Measurements from ENCODE around the gene TM9SF1.
A peak's percentile ranks its signal among the peaks of the same experiment; 100 is the strongest.

Gene TM9SF1

GRCh38 chr14:24195186-24196070 lies at the start of gene TM9SF1:
TSS of gene TM9SF1 (minus strand) at chr14:24195441. CDS start at chr14:24195019, 422 bp downstream.
- peak; percentile 89 for DNase-seq (ENCODE audit: low spot score)

- peak; percentile 35 for DNase-seq (ENCODE audit: low spot score)
Measured at GRCh38 chr14:24243336-24243836, 48.1 kb upstream of the TM9SF1 start.

- DNase-seq (ENCODE audit: low spot score) = peak; percentile 96
Measured at GRCh38 chr14:24241829-24242443, 46.7 kb upstream of the TM9SF1 start.

- no peak for DNase-seq (ENCODE audit: low spot score)
Measured at GRCh38 chr14:24240110-24240918, 45.1 kb upstream of the TM9SF1 start.

- no peak for DNase-seq (ENCODE audit: low spot score)
Measured at GRCh38 chr14:24238527-24239037, 43.3 kb upstream of the TM9SF1 start.

GRCh38 chr14:24238123-24238522 lies 42.9 kb upstream of the TM9SF1 start:
- no peak for DNase-seq (ENCODE audit: low spot score)

- no peak for DNase-seq (ENCODE audit: low spot score)
Measured at GRCh38 chr14:24237463-24237955, 42.3 kb upstream of the TM9SF1 start.

- no peak for DNase-seq (ENCODE audit: low spot score)
Measured at GRCh38 chr14:24236689-24237462, 41.6 kb upstream of the TM9SF1 start.

GRCh38 chr14:24235804-24236688 lies 40.8 kb upstream of the TM9SF1 start:
- no peak for DNase-seq (ENCODE audit: low spot score)

- DNase-seq (ENCODE audit: low spot score) = no peak
Measured at GRCh38 chr14:24234095-24235005, 39.1 kb upstream of the TM9SF1 start.

GRCh38 chr14:24233538-24233866 lies 38.3 kb upstream of the TM9SF1 start:
- DNase-seq (ENCODE audit: low spot score) = no peak

- DNase-seq (ENCODE audit: low spot score) = no peak
Measured at GRCh38 chr14:24232645-24233537, 37.6 kb upstream of the TM9SF1 start, which contains the start of gene GMPR2. TSS of gene GMPR2 (plus strand) at chr14:24232929. CDS start at chr14:24233254, 325 bp downstream.

GRCh38 chr14:24232121-24232644 lies 36.9 kb upstream of the TM9SF1 start, which contains the start of gene NEDD8:
TSS of gene NEDD8 (minus strand) at chr14:24232367. CDS start at chr14:24232267, 100 bp downstream.
- peak; percentile 90 for DNase-seq (ENCODE audit: low spot score)

- DNase-seq (ENCODE audit: low spot score) = peak; percentile 47
Measured at GRCh38 chr14:24231263-24232120, 36.3 kb upstream of the TM9SF1 start.

- no peak for DNase-seq (ENCODE audit: low spot score)
Measured at GRCh38 chr14:24228902-24229301, 33.7 kb upstream of the TM9SF1 start.

GRCh38 chr14:24226473-24226872 lies 31.2 kb upstream of the TM9SF1 start:
- DNase-seq (ENCODE audit: low spot score) = no peak

All from NAMALWA (cell line).